HG02610 (cell line): ENCODE data around the gene CH25H.
"Not testable (repeated sequence)": the region's sequence is repeated elsewhere in the genome, so short reads cannot be mapped to it uniquely, and the experiment has no call there.

Source experiments
- ATAC-seq: cut with Tn5 transposase; IDR thresholded peaks from one replicate; pipeline ENCODE4 v1.9.1; 2021; ENCODE audit warnings: mild to moderate bottlenecking, moderate library complexity; ENCODE audit not compliant: unreplicated experiment

Gene CH25H

GRCh38 chr10:89201345-89202032 is 5.6 kb downstream of the CH25H start:
- ATAC-seq, result no peak

DNA sequence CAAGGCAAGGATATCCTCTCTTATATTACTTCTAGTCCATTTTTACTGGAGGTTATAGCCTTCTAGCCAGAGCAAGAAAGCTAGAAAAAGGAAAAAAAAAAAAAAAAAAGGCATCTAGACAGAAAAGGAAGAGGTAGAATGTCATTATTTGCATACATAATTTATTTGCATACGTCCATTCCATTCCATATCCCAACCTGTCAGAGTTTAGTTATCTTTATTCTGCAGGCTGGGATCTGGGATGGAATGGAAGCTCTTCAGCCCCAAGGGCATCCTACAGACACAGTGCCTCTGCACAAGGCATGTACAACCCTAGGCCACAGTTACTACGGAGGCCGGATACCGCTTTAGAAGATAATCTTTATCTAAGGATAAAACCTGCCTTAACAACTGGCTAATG is 9.6 kb downstream of the CH25H start:
- no peak for ATAC-seq

GRCh38 chr10:89191301-89191700 is 15.8 kb downstream of the CH25H start:
- not testable (repeated sequence) for ATAC-seq

DNA sequence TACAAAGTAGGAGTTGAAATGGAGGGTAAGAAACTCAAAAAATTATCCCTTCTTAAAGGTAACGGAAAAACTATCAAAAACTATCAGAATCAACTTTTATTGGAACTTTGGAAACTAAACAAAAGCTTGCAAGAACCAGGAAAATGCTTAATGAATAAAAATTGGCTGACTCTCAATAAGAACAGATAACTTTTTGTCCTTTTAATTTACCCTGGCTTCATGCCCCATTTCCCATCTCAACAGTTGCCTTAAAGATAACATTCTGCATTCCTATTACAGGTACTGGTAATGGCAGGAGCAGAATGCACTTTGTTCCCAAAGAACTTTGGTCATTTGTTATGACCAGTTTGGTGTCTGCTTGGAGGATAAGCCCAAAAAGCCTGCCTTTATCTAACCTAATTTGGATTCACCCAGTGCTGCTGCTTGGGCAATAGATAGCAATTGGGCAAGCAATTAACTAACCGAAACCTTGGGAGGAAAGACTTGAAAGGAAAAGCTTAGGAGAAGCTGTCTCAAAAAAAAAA is 17.8 kb downstream of the CH25H start:
- no peak for ATAC-seq

DNA sequence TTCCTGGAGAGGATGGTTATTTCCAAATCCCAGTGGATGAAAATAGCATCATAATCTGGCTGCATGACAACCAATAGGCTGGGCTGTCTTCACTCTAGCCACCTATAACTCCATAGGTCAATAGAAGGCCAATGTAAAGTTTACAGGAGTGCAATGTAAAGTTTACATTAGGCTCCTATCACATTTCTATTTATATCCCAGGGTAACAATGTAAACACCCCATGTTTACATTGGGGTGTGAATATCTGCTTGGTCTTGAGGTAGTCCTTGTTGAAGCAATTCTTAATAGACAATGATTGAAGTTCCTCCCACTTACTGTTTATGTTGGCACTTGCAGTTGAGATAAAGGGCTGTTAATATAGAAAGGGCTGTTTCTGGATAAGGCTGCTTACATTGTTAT is 21.5 kb downstream of the CH25H start:
- ATAC-seq, result no peak

DNA sequence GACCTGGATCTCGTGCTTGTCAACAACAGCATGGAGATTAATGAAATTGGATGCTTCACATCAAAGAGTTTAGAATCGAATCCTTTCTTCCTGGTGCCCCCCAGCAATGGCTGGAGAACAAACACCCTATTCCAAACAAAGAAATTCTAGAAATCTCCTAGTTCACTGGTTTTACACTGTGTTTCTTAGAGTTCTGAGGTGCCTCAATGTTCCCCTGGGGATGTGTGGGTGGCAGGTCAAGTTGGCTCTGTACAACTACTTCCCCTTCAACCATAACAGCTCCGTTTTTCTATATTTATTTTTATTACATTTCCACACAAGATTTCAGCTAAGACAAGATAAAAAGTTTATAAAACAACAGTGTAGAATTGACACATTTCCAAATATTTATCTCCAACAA is 22.5 kb downstream of the CH25H start:
- ATAC-seq, result no peak

GRCh38 chr10:89183571-89183970 is 23.5 kb downstream of the CH25H start:
- ATAC-seq, result no peak

DNA sequence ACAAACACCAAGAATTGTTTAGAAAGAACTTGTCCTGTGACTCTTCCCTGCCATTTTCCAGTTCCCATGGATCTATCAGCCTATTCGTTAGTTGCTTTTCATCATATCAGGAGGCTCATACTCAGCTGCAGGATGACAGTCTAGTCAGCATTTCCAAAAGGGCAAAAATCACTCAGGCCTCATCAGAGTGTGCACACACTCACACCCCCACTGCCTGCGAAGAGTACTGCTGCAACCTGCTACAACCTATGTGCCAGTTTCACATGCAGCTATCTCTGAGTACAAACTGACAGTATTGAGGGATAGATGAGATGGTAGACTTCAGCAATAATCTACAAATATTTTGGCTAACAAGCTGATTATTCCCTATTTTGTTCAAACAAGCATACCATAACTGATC is 24.2 kb downstream of the CH25H start:
- ATAC-seq, result no peak

DNA sequence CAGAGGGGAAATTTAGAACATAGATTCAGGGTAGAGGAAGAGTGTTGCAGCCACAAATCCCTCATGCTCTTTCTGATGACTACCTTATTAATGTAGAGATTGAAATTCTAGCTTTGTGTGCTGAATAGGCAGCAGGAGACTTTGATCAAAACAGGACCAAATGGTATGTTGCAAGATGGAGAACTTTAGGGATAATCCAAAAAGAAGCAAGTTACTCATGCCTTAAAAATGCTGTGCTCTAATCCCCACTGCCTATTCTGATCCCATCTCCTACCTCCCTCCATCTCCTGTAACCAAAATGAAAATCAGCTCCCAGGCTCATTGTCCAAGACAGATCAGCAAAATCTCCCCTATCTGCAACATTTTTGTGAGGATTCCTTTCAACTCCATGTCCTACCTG is 31.3 kb downstream of the CH25H start:
- ATAC-seq, result no peak

DNA sequence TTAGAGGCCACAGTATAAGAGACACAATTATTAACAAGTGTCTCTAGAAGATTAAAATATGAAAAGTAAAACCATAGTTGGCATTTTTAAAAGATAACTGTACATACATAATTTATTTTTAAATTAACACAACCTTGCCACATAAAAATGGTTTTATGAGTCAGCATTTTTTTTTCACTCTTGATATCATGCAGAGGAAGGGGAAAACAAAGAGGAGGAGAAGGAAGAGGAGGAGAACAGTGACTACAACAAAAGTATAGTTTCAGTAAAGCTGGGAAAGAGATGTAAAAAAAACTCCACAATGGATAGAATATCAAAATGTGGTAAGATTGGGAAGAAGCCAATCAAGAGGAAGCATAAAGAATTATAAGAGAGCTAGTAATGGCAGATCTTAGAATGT is 34.0 kb downstream of the CH25H start:
- ATAC-seq, result no peak

DNA sequence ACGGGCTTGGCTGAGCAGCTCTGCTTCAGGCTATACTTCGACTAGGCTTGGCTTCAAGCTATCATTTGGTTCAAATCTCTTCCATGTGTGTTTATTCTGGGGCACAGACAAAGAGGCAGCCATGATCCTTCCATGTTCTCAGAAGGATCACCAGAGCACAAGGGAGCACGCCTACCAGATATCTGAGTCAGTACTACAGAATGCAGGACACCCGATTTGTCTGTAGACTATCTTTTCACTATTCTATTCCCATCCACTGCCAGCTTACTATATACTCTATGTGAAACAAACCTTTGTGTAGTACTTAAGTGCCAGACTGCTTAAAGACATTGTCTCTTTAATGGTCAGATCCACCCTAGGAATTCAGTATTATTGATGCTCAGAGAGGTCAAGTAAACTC is 35.1 kb downstream of the CH25H start:
- ATAC-seq, result no peak

GRCh38 chr10:89171263-89171872 is 35.7 kb downstream of the CH25H start:
- ATAC-seq, result no peak

DNA sequence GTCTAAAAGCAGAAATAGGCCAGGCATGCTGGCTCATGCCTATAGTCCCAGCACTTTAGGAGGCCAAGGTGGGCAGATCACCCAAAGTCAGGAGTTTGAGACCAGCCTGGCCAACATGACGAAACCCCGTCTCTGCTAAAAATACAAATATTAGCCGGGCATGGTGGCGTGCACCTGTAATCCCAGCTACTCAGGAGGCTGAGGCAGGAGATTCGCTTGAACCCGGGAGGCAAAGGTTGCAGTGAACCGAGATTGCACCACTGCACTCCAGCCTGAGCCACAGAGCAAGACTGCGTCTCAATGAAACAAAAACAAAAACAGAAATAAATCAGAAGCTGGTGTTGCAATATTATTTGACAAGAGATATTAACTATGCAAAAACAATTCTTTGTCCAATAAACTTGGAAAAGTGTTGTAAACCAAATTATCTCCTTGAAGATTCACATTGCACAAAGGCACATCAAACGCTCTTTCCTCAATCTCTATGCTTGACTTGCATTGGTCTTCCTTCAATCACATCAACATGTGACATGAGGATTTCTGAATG is 38.7 kb downstream of the CH25H start:
- not testable (repeated sequence) for ATAC-seq

DNA sequence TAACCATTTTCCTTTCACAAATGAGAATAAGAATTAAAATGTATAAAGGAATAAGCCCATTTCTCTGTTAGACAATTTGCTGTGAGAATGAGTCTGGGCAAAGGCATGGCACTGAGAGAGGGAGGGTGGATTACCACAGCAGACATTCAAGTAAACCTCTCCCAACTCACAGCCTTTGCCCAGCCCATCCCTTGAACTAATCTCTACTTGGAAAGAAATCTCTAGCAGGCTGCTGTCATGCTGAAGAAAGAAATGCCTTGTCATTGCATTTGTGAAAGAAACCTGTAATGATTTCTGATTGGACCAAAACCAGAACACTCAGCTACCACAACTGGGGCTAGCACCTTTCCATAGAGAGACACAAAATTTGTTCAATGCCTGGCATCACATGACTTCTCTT is 39.2 kb downstream of the CH25H start:
- ATAC-seq, result no peak

GRCh38 chr10:89165923-89166322 is 41.2 kb downstream of the CH25H start:
- no peak for ATAC-seq

DNA sequence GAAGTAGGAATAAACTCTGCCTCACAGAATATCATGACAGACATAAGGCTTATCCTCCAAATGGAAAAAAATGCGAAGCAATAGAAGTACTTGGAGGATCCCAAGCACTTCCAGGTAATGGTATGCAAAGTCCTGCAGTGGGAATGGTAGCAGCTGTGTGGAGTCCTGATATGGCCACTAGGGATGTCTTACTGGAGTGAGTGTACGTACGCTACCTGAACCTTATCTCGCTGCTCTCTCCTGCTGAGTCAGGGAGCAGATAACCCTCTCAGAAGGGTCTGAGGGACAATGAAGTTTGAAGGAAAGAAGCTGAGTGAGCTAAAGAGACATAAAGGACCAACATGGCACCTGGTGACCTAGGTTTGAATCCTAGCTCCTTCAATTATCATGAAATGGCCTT is 42.2 kb downstream of the CH25H start:
- ATAC-seq, result no peak

DNA sequence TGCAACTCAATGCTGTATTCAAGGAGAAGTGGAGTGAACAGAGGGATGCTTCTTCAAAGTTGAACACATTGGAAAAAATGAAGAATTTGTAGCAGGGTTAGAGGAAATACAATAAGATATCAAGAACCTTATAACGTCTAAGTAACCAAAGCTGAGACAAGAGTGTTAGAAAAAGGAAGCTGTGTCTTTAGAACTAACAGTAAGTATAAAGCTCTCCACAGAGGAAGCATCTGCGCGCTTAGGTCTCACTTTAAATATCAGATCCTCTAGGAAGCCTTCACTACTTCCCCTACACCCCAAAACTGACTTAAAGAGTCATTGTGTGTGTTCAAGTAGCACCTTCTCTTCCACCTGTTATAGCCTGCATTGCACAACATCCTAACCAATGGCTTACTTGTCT is 43.0 kb downstream of the CH25H start:
- peak; percentile 9 for ATAC-seq

DNA sequence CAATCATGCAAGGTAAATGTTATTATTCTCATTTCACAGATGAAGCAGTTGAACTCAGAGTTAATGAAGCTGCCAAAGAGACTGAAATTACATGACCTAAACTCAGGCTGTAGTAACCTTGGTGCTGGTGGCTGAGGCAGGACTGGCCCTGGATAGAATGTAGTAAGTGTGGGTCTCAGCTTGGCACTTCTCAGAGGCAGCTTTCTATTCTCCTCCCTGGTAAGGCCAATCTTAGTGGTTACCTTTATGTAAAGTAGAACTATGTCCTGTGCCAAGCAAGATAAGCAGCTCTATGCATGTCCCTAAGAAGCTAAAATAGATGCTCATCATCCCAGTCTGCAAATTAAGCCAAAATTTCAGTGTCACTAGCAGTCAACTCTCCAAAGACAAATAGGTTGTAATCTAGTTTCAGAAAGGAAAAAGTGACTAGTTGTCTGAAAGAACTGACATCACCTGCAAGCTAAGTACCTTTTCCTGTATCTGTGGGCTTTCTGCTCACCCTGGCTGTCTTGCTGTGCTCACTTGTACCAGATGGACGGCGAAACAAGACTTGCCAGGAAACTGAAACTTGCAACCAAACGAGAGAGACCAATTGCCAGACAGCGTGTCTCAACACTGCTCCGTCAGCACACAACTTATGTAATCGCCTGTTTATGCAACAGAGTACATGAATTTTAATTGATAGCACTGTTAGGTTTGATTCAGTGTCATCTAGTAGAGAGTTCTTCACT is 43.7 kb downstream of the CH25H start:
- ATAC-seq, result peak; percentile 93

DNA sequence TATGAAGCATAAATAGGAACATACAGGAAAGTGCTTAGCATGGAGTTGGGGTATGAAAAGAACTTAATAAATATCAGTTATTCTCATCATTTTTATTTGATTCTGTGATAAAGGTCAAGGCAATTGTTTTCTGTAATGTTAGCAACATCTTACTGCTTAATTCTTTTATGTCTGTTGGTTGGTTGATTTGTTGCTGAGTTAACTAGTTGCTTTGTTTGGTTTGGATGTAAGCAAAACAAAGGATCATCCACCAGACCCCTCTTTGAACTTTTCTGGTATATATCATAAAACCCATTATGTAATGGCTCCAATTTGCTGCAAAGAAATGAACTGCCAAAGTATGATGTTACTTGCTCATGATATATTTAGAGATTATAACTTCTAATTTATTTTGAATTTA is 44.5 kb downstream of the CH25H start:
- ATAC-seq, result no peak

GRCh38 chr10:89160339-89160738 is 46.8 kb downstream of the CH25H start:
- no peak for ATAC-seq

- no peak for ATAC-seq
Observed at GRCh38 chr10:89159761-89160160, 47.4 kb downstream of the CH25H start.

- no peak for ATAC-seq
Observed at GRCh38 chr10:89159316-89159715, 47.8 kb downstream of the CH25H start.
